Cardiac fibroblast (primary cell): ENCODE data around the gene PHACTR4.

Experiments used
- DNase-seq, 2 donors: peaks; one replicate each; pipeline versions ENCODE4 v3.0.0 to v3.0.0-alpha.2; 2010; ENCODE audit warnings: low read depth in 2 of 2
- H3K4me3 ChIP-seq, 2 donors: replicated peaks in 1 of 2; 1 replicate in 1 of 2; 2 replicates in 1 of 2; pipeline ENCODE4 v1.5.1; 2011; ENCODE audit warnings: low read depth in 2 of 2, low read length in 2 of 2, mild to moderate bottlenecking in 2 of 2, moderate library complexity in 1 of 2
- CTCF ChIP-seq: IDR thresholded peaks from one replicate; pipeline ENCODE4 v1.5.1; 2011; ENCODE audit warnings: low read depth, mild to moderate bottlenecking, low read length, inconsistent platforms

PHACTR4 gene

GRCh38 chr1:28494737-28495136 lies 125.2 kb downstream of the PHACTR4 start:
- no peak for DNase-seq
- no peak for TF ChIP-seq CTCF
- no peak overlapping the region for H3K4me3 ChIP-seq

GRCh38 chr1:28499553-28499952 lies 130.0 kb downstream of the PHACTR4 start:
- no peak for TF ChIP-seq CTCF
- no peak for DNase-seq
- no peak overlapping the region for H3K4me3 ChIP-seq

GRCh38 chr1:28501925-28502324 lies 132.4 kb downstream of the PHACTR4 start:
- no peak for TF ChIP-seq CTCF

GRCh38 chr1:28503117-28503516 lies 133.6 kb downstream of the PHACTR4 start:
- no peak overlapping the region for H3K4me3 ChIP-seq
- no peak for TF ChIP-seq CTCF
- no peak for DNase-seq

More at GRCh38 chr1:28501925-28502324, 132.4 kb downstream of the PHACTR4 start:
- no peak for DNase-seq
- no peak overlapping the region for H3K4me3 ChIP-seq

- H3K4me3 ChIP-seq, result peak within 1 kb of the TSS; percentile 71 to 84
- DNase-seq, result peak; percentile 99 to 100
Observed at GRCh38 chr1:28505406-28506187, 136.1 kb downstream of the PHACTR4 start, which contains the start of gene RCC1. Gene RCC1 (plus strand): TSS chr1:28506043. CDS start chr1:28529867, 23,824 bp downstream.

GRCh38 chr1:28506907-28507246 lies 137.3 kb downstream of the PHACTR4 start:
- peak overlapping the region; percentile 71 to 84 for H3K4me3 ChIP-seq
- no peak for DNase-seq
- no peak for TF ChIP-seq CTCF

More at GRCh38 chr1:28505406-28506187, 136.1 kb downstream of the PHACTR4 start, which contains the start of gene RCC1:
- no peak for TF ChIP-seq CTCF
